Thyroid gland (tissue), 4 donors: Measurements from ENCODE around the gene BPHL. TPM values are rescaled to one million over a fixed set of nuclear protein-coding genes. Genes with fewer than 3 reads are reported as not detected.

ENCODE experiments used
- DNase-seq, 2 donors: peaks; one replicate each; pipeline ENCODE4 v3.0.0-alpha.2; 2019
- H3K27ac ChIP-seq, 3 donors: fragments of 200-600 bp; sonication (generic); 1 replicate in 2 of 3; 2 replicates in 1 of 3; pipeline ENCODE4 v1.5.1; 2016 to 2019; ENCODE audit warnings: mild to moderate bottlenecking in 1 of 3, moderate library complexity in 1 of 3
- H3K27me3 ChIP-seq: fragments of 200-600 bp; sonication (generic); one replicate; pipeline ENCODE4 v1.5.1; 2019
- H3K36me3 ChIP-seq, 2 donors: fragments of 200-600 bp; sonication (generic); one replicate each; pipeline ENCODE4 v1.5.1; 2016 to 2019
- H3K4me1 ChIP-seq, 2 donors: fragments of 200-600 bp; sonication (generic); one replicate each; pipeline ENCODE4 v1.5.1; 2017 to 2019
- H3K4me3 ChIP-seq, 3 donors: fragments of 200-600 bp; sonication (generic); replicated peaks in 1 of 3; 1 replicate in 2 of 3; 2 replicates in 1 of 3; pipeline ENCODE4 v1.5.1; 2016; ENCODE audit warnings: mild to moderate bottlenecking in 1 of 3
- H3K9me3 ChIP-seq: fragments of 200-600 bp; sonication (generic); one replicate; pipeline ENCODE4 v1.5.1; 2017
- POLR2A ChIP-seq, 2 donors: fragments of 450-650 bp; IDR thresholded peaks; one replicate each; pipeline ENCODE4 v1.6.1; 2017; ENCODE audit warnings: antibody characterized with exemption in 2 of 2, mild to moderate bottlenecking in 2 of 2, moderate library complexity in 1 of 2
- WGBS, 2 donors: methylation state at CpG; one replicate each; pipeline ENCODE4 v1.1.5; 2017; 5-methylcytosine and 5-hydroxymethylcytosine counted together
- intact Hi-C: fragments of 100-400 bp; cut with DNase I; formaldehyde crosslinking; loops from one replicate; pipeline ENCODE4 v1.15.1; 2023
- total RNA-seq, 4 donors: library from RNA; depleted of rRNA; stranded (reverse); fragments of >200 nt; gene quantifications; one replicate each; pipeline ENCODE4 v1.2.3, GENCODE V29; 2016
- TF ChIP-seq, protein P1 (sequence below), 6 experiments: fragments of 200-600 bp in 3 of 6; fragments of 450-650 bp in 3 of 6; sonication (generic) in 3 of 6; IDR thresholded peaks; one replicate each; pipeline ENCODE4 v1.5.1; 2016 to 2019; ENCODE audit warnings: antibody characterized with exemption in 6 of 6, mild to moderate bottlenecking in 2 of 6, inconsistent platforms in 1 of 6, moderate library complexity in 1 of 6

Gene BPHL
- total RNA-seq, 4 donors from 2014 or later: 8.6 to 17.5 (median 11.9) TPM

DNA sequence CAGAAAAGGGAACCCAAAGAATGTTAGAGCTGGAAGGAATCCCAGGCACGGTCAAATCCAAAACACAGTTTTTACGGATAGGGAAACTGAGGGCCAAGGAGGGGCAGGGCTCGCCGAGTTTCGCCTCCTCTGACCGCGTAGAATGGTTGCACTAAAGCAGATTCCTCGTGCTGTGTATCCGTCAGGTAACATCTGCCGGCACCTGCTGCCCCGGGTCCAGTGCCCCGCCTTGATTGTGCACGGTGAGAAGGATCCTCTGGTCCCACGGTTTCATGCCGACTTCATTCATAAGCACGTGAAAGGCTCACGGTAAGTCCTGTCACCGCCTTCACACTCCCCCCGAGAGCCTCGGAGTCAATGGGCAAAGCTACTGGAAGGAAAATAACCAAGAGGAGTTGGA lies 21.7 kb downstream of the BPHL start:
- intact Hi-C loops: no loop called here
- no peak overlapping the region for H3K27ac ChIP-seq

DNA sequence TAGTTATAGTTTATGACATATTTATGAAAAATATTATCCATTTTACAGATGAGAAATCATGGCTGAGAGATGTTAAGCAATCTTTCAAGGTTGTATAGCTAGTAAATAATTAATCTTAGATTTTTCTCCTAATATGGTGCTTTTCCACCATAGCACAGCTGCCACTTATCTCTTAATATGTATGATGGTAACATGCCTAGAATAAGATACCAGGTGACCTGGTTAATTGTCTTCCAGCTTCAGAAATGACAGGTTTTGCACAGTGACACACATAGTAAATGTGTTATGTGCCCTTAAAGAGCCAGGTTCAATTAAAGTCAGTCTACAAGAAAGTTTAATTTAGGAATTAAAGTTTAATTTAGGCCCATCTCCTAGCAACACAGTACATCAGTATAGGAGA lies 24.0 kb downstream of the BPHL start:
- H3K27ac ChIP-seq: no peak overlapping the region
- intact Hi-C loops: no loop called here
- no peak for DNase-seq
- H3K4me1 ChIP-seq: peaks cover 11 to 21% of the 10 kb centered on the region in 2 donors
- TF ChIP-seq POLR2A (IDR thresholded peaks at IDR 0.05): no peak
- TF ChIP-seq, protein P1, sequence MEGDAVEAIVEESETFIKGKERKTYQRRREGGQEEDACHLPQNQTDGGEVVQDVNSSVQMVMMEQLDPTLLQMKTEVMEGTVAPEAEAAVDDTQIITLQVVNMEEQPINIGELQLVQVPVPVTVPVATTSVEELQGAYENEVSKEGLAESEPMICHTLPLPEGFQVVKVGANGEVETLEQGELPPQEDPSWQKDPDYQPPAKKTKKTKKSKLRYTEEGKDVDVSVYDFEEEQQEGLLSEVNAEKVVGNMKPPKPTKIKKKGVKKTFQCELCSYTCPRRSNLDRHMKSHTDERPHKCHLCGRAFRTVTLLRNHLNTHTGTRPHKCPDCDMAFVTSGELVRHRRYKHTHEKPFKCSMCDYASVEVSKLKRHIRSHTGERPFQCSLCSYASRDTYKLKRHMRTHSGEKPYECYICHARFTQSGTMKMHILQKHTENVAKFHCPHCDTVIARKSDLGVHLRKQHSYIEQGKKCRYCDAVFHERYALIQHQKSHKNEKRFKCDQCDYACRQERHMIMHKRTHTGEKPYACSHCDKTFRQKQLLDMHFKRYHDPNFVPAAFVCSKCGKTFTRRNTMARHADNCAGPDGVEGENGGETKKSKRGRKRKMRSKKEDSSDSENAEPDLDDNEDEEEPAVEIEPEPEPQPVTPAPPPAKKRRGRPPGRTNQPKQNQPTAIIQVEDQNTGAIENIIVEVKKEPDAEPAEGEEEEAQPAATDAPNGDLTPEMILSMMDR (IDR thresholded peaks at IDR 0.05): no peak
- H3K36me3 ChIP-seq: peaks cover 0 to 3% of the 10 kb centered on the region in 2 donors
- no peaks in the 10 kb centered on the region for H3K27me3 ChIP-seq
- H3K4me3 ChIP-seq: no peak overlapping the region
- H3K9me3 ChIP-seq: no peaks in the 10 kb centered on the region

More for the DNA sequence above, 21.7 kb downstream of the BPHL start:
- TF ChIP-seq, protein P1 (IDR thresholded peaks at IDR 0.05): no peak
- TF ChIP-seq POLR2A (IDR thresholded peaks at IDR 0.05): no peak
- no peak for DNase-seq
- Histone ChIP-seq H3K27me3 (no peaks in the 10 kb centered on the region), H3K36me3 (peaks cover 0 to 3% of the 10 kb centered on the region in 2 donors), H3K4me3 (no peak overlapping the region), H3K9me3 (no peaks in the 10 kb centered on the region), H3K4me1 (peaks cover 11 to 27% of the 10 kb centered on the region in 2 donors)
- WGBS, 2 donors: 92 to 94% methylated on average over 20 of the region's 20 CpGs

DNA sequence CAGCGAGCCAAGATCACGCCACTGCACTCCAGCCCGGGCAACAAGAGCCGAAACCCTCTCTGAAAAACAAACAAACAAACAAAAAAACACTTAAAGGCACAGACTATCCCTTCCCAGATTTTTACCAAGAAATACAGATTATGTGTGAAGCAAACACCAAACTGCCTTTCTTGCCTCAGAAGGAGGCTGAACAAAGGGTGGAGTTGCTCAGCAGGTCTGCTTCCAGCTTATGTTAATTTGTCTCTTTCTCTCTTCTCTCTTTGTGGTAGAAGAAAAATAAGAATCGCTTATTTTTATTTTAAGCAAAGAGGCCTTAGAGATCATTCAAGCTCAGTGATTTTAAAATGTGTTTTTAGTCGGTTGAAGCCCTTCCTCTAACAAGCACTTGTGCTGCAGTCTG lies 24.6 kb downstream of the BPHL start:
- Histone ChIP-seq H3K27ac (no peak overlapping the region), H3K9me3 (no peaks in the 10 kb centered on the region), H3K4me1 (peaks cover 11 to 15% of the 10 kb centered on the region in 2 donors), H3K36me3 (peaks cover 0 to 3% of the 10 kb centered on the region in 2 donors), H3K27me3 (no peaks in the 10 kb centered on the region), H3K4me3 (no peak overlapping the region)
- no peak for DNase-seq
- TF ChIP-seq POLR2A (IDR thresholded peaks at IDR 0.05): no peak
- TF ChIP-seq, protein P1 (IDR thresholded peaks at IDR 0.05): no peak
- intact Hi-C loops: no loop called here
- 74 to 82% methylated on average over 6 of the region's 6 CpGs for WGBS, 2 donors

DNA sequence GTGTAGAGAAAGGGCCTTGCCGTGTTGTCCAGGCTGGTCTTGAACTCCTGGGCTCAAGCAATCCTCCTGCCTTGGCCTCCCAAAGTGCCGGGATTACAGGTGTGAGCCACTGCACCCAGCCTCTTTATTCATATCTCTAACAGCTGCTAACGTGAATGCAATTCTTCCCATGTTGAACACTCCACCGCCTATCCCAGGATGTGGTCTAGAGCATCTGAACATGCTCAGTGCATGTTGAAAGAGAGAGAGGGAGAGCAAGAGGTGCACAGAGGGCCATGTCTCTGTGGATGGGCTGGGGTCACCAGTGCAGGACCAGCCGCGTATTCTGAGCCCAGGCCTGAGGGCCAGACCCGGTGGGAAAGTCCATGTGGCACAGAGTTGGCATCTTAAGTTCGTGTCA lies 26.1 kb downstream of the BPHL start:
- no peak for TF ChIP-seq POLR2A (IDR thresholded peaks at IDR 0.05)
- DNase-seq: no peak
- intact Hi-C loops: no loop called here
- no peak overlapping the region for H3K27ac ChIP-seq
- peaks cover 3% of the 10 kb centered on the region in 2 donors for H3K4me1 ChIP-seq
- no peak overlapping the region for H3K4me3 ChIP-seq
- H3K36me3 ChIP-seq: peaks cover 0 to 3% of the 10 kb centered on the region in 2 donors
- H3K9me3 ChIP-seq: no peaks in the 10 kb centered on the region
- no peaks in the 10 kb centered on the region for H3K27me3 ChIP-seq
- 81 to 85% methylated on average over 8 of the region's 8 CpGs for WGBS, 2 donors

DNA sequence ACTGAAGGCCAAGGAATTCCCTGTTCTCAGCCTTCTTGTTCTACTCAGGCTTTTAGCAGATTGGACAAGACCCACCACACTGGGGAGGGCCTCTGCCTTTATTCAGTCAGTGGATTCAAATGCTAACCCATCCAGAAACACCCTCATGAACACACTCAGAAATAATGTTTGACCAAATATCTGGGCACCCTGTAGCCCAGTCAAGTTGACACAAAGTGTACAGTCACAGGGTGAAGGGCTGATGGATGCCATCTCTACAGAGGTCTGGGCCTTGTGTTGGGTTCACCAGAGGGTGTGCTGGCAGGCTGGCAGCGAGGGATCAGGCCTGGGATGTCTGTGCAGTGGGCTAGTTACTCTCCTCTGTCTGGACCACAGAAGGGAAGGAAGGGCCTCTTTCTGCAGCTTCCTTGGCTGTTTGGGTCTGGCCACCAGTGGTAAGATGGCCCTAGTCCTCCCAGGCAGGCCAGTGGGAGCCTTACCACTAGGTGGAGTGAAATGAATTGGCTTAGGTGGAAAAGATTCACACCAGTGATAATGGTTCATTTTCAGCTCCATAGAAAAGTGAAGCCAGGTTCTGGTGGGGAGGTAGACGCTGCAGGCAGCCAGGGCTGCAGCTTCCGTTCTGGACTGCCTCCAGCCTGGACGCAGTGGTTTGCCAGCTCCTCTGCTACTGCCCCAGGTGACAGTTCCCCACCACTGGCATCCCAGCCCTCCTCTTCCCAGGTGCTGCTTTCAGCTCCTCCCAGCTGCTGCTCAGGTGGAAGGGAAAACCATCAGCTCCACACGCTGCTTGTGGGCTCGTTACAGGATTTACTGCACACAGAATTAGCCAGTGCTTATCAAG lies 29.6 kb downstream of the BPHL start:
- WGBS, 2 donors: 86 to 94% methylated on average over 5 to 6 of the region's 6 CpGs
- DNase-seq: no peak
- intact Hi-C loops: no loop called here
- H3K27me3 ChIP-seq: no peaks in the 10 kb centered on the region
- no peaks in the 10 kb centered on the region for H3K36me3 ChIP-seq
- no peaks in the 10 kb centered on the region for H3K9me3 ChIP-seq
- H3K27ac ChIP-seq: no peak overlapping the region
- H3K4me1 ChIP-seq: no peaks in the 10 kb centered on the region
- no peak overlapping the region for H3K4me3 ChIP-seq
- TF ChIP-seq POLR2A (IDR thresholded peaks at IDR 0.05): no peak
- TF ChIP-seq, protein P1 (IDR thresholded peaks at IDR 0.05): no peak
